ENCODE results near the gene FAM25G.
"Not testable (repeated sequence)": the region's sequence is repeated elsewhere in the genome, so short reads cannot be mapped to it uniquely, and the experiment has no call there.

FAM25G gene

GRCh38 chr10:47462577-47463358 lies 28.7 kb downstream of the FAM25G start:
- H3K27ac ChIP-seq (ENCODE audit: low read depth, low read length): not testable (repeated sequence)

DNA sequence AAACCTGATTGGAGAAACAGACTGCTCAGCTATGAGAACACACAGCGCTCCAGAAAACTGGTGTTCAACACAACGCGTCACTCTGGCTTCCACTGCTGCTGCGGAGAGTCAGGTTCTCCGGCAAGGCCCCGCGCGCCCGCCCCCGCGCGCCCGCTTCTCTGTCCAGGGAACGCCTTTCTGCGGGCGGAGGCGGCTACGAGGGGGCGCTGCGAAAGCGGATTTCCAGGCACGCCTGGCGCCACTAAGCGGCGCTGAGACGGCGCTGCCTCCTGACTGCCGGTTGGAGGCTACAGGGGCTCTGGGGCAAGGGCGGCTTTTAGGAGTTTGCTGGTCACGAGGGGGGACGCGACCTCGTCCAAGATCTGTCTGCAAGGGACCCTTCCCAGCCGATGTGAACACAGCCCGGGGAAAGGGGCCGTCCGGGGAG lies 30.2 kb downstream of the FAM25G start:
- not testable (repeated sequence) for H3K9me3 ChIP-seq (ENCODE audit: control insufficient read depth, insufficient read depth, low read length); H3K9ac ChIP-seq (ENCODE audit: low read depth, low read length); H3K4me1 ChIP-seq (ENCODE audit: control insufficient read depth, insufficient read depth, low read length); H3K27me3 ChIP-seq (ENCODE audit: control insufficient read depth, insufficient read depth, low read length); H3K36me3 ChIP-seq (ENCODE audit: control insufficient read depth, insufficient read depth, low read length); H3K27ac ChIP-seq (ENCODE audit: low read depth, low read length)
- peak overlapping the region; percentile 46; the same call in 1 of the 2 replicates for H3K4me3 ChIP-seq (ENCODE audit: low read depth, low read length)

More at GRCh38 chr10:47462577-47463358, 28.7 kb downstream of the FAM25G start:
- H3K9ac ChIP-seq (ENCODE audit: low read depth, low read length); H3K4me3 ChIP-seq (ENCODE audit: low read depth, low read length); H3K36me3 ChIP-seq (ENCODE audit: control insufficient read depth, insufficient read depth, low read length); H3K4me1 ChIP-seq (ENCODE audit: control insufficient read depth, insufficient read depth, low read length); H3K9me3 ChIP-seq (ENCODE audit: control insufficient read depth, insufficient read depth, low read length); H3K27me3 ChIP-seq (ENCODE audit: control insufficient read depth, insufficient read depth, low read length): not testable (repeated sequence)

DNA sequence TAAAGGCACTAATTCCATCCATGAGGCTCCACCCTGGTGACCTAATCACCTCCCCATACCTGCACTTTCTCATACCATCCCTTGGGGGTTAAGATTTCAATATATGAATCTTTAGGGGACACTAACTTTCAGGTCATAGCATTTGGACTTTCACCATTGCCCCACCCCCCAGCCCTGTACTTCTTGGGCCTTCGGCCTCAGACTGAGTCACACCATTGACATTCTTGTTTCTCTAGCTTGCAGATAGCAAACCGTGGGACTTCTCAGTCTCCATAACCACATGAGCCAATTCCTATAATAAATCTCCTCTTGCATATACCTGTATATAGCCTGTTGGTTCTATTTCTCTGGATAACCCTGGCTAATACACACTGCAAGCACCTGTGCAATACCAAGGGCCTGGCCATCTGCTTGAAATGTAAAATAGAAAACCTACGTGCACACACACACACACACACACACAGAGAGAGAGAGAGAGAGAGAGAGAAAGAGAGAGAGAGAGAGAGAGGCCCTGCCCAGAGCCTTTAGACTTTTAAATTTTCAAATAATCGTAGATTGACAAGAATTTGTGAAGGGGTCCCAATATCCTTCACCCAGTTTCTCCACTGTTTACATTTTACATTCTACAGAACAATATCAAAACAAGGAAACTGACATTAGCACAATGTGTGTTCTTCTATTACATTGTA lies 32.9 kb downstream of the FAM25G start:
- Histone ChIP-seq H3K9me3 (ENCODE audit: control insufficient read depth, insufficient read depth, low read length) (no peaks in the 10 kb centered on the region), H3K27ac (ENCODE audit: low read depth, low read length) (no peak overlapping the region), H3K4me1 (ENCODE audit: control insufficient read depth, insufficient read depth, low read length) (no peaks in the 10 kb centered on the region), H3K9ac (ENCODE audit: low read depth, low read length) (no peak overlapping the region), H3K36me3 (ENCODE audit: control insufficient read depth, insufficient read depth, low read length) (no peaks in the 10 kb centered on the region), H3K4me3 (ENCODE audit: low read depth, low read length) (no peak overlapping the region), H3K27me3 (ENCODE audit: control insufficient read depth, insufficient read depth, low read length) (no peaks in the 10 kb centered on the region)

- no peak overlapping the region for H3K9ac ChIP-seq (ENCODE audit: low read depth, low read length)
- H3K27me3 ChIP-seq (ENCODE audit: control insufficient read depth, insufficient read depth, low read length): no peaks in the 10 kb centered on the region
- no peak overlapping the region for H3K27ac ChIP-seq (ENCODE audit: low read depth, low read length)
- H3K9me3 ChIP-seq (ENCODE audit: control insufficient read depth, insufficient read depth, low read length): no peaks in the 10 kb centered on the region
- H3K4me1 ChIP-seq (ENCODE audit: control insufficient read depth, insufficient read depth, low read length): no peaks in the 10 kb centered on the region
- H3K36me3 ChIP-seq (ENCODE audit: control insufficient read depth, insufficient read depth, low read length): no peaks in the 10 kb centered on the region
- no peak overlapping the region for H3K4me3 ChIP-seq (ENCODE audit: low read depth, low read length)
These were observed 33.7 kb downstream of the FAM25G start for GRCh38 chr10:47457826-47458225.

GRCh38 chr10:47457528-47457820 lies 34.0 kb downstream of the FAM25G start:
- peaks cover 3% of the 10 kb centered on the region; the same call in 1 of the 2 replicates for H3K4me1 ChIP-seq (ENCODE audit: control insufficient read depth, insufficient read depth, low read length)
- H3K9me3 ChIP-seq (ENCODE audit: control insufficient read depth, insufficient read depth, low read length): no peaks in the 10 kb centered on the region
- no peaks in the 10 kb centered on the region for H3K36me3 ChIP-seq (ENCODE audit: control insufficient read depth, insufficient read depth, low read length)
- H3K9ac ChIP-seq (ENCODE audit: low read depth, low read length): no peak overlapping the region
- H3K4me3 ChIP-seq (ENCODE audit: low read depth, low read length): no peak overlapping the region
- H3K27ac ChIP-seq (ENCODE audit: low read depth, low read length): no peak overlapping the region
- H3K27me3 ChIP-seq (ENCODE audit: control insufficient read depth, insufficient read depth, low read length): no peaks in the 10 kb centered on the region

- Histone ChIP-seq H3K4me3 (ENCODE audit: low read depth, low read length) (no peak overlapping the region), H3K9me3 (ENCODE audit: control insufficient read depth, insufficient read depth, low read length) (no peaks in the 10 kb centered on the region), H3K4me1 (ENCODE audit: control insufficient read depth, insufficient read depth, low read length) (peaks cover 6% of the 10 kb centered on the region; the same call in 1 of the 2 replicates), H3K9ac (ENCODE audit: low read depth, low read length) (no peak overlapping the region), H3K36me3 (ENCODE audit: control insufficient read depth, insufficient read depth, low read length) (no peaks in the 10 kb centered on the region), H3K27me3 (ENCODE audit: control insufficient read depth, insufficient read depth, low read length) (no peaks in the 10 kb centered on the region), H3K27ac (ENCODE audit: low read depth, low read length) (no peak overlapping the region)
These were observed 34.5 kb downstream of the FAM25G start for GRCh38 chr10:47456794-47457527.

GRCh38 chr10:47456079-47456785 lies 35.3 kb downstream of the FAM25G start:
- Histone ChIP-seq H3K27me3 (ENCODE audit: control insufficient read depth, insufficient read depth, low read length) (no peaks in the 10 kb centered on the region), H3K27ac (ENCODE audit: low read depth, low read length) (no peak overlapping the region), H3K4me1 (ENCODE audit: control insufficient read depth, insufficient read depth, low read length) (peaks cover 6% of the 10 kb centered on the region; the same call in 1 of the 2 replicates), H3K36me3 (ENCODE audit: control insufficient read depth, insufficient read depth, low read length) (no peaks in the 10 kb centered on the region), H3K9me3 (ENCODE audit: control insufficient read depth, insufficient read depth, low read length) (no peaks in the 10 kb centered on the region), H3K9ac (ENCODE audit: low read depth, low read length) (no peak overlapping the region), H3K4me3 (ENCODE audit: low read depth, low read length) (no peak overlapping the region)

- H3K9me3 ChIP-seq (ENCODE audit: control insufficient read depth, insufficient read depth, low read length); H3K36me3 ChIP-seq (ENCODE audit: control insufficient read depth, insufficient read depth, low read length); H3K9ac ChIP-seq (ENCODE audit: low read depth, low read length); H3K4me1 ChIP-seq (ENCODE audit: control insufficient read depth, insufficient read depth, low read length); H3K27ac ChIP-seq (ENCODE audit: low read depth, low read length); H3K27me3 ChIP-seq (ENCODE audit: control insufficient read depth, insufficient read depth, low read length); H3K4me3 ChIP-seq (ENCODE audit: low read depth, low read length): not testable (repeated sequence)
These were observed 36.0 kb downstream of the FAM25G start for GRCh38 chr10:47455350-47456078.

DNA sequence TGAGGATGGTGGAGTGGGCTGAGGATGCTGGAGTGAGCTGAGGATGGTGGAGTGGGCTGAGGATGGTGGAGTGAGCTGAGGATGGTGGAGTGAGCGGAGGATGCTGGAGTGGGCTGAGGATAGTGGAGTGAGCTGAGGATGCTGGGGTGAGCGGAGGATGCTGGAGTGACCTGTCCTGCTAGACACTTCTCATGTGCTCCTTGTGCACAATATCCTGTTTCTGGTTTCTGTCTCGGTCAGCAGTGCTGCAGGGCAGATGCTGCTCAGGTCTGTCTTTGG lies 36.8 kb downstream of the FAM25G start:
- Histone ChIP-seq H3K36me3 (ENCODE audit: control insufficient read depth, insufficient read depth, low read length) (no peaks in the 10 kb centered on the region), H3K9ac (ENCODE audit: low read depth, low read length) (no peak overlapping the region), H3K4me3 (ENCODE audit: low read depth, low read length) (no peak overlapping the region), H3K27ac (ENCODE audit: low read depth, low read length) (no peak overlapping the region), H3K27me3 (ENCODE audit: control insufficient read depth, insufficient read depth, low read length) (no peaks in the 10 kb centered on the region), H3K9me3 (ENCODE audit: control insufficient read depth, insufficient read depth, low read length) (no peaks in the 10 kb centered on the region), H3K4me1 (ENCODE audit: control insufficient read depth, insufficient read depth, low read length) (peaks cover 6% of the 10 kb centered on the region; the same call in 1 of the 2 replicates)

GRCh38 chr10:47454008-47454779 lies 37.3 kb downstream of the FAM25G start:
- no peaks in the 10 kb centered on the region for H3K36me3 ChIP-seq (ENCODE audit: control insufficient read depth, insufficient read depth, low read length)
- H3K4me1 ChIP-seq (ENCODE audit: control insufficient read depth, insufficient read depth, low read length): peaks cover 6% of the 10 kb centered on the region; the same call in 1 of the 2 replicates
- no peak overlapping the region for H3K9ac ChIP-seq (ENCODE audit: low read depth, low read length)
- H3K9me3 ChIP-seq (ENCODE audit: control insufficient read depth, insufficient read depth, low read length): no peaks in the 10 kb centered on the region
- no peak overlapping the region for H3K4me3 ChIP-seq (ENCODE audit: low read depth, low read length)
- no peaks in the 10 kb centered on the region for H3K27me3 ChIP-seq (ENCODE audit: control insufficient read depth, insufficient read depth, low read length)
- no peak overlapping the region for H3K27ac ChIP-seq (ENCODE audit: low read depth, low read length)
